Smooth muscle cell (in vitro differentiated cells): Measurements from ENCODE around the gene TNFRSF18. TPM values are rescaled to one million over a fixed set of nuclear protein-coding genes. Genes with fewer than 3 reads are reported as not detected.

Experiments
- DNase-seq: peaks from one replicate; lab custom pipeline; 2025; ENCODE audit not compliant: unreplicated experiment; lab: John Stamatoyannopoulos, UW
- H2AFZ ChIP-seq: fragments of 200-600 bp; sonication (generic); 2 replicates; pipeline ENCODE4 v1.6.0; 2016; ENCODE audit warnings: antibody characterized with exemption, low read depth, mild to moderate bottlenecking
- H3F3A ChIP-seq: fragments of 200-600 bp; sonication (generic); 2 replicates; pipeline ENCODE4 v1.6.0; 2017; ENCODE audit warnings: antibody characterized with exemption, low read depth
- H3K27ac ChIP-seq: fragments of 200-600 bp; sonication (generic); 2 replicates; pipeline ENCODE4 v1.5.1; 2016; ENCODE audit warnings: low read depth, mild to moderate bottlenecking
- H3K27me3 ChIP-seq: fragments of 200-600 bp; sonication (generic); 2 replicates; pipeline ENCODE4 v1.6.1; 2016; ENCODE audit warnings: low read depth, mild to moderate bottlenecking
- H3K36me3 ChIP-seq: fragments of 200-600 bp; sonication (generic); 2 replicates; pipeline ENCODE4 v1.5.1; 2016; ENCODE audit warnings: low read depth
- H3K4me1 ChIP-seq: fragments of 200-600 bp; sonication (generic); 2 replicates; pipeline ENCODE4 v1.5.1; 2016; ENCODE audit warnings: low read depth
- H3K4me2 ChIP-seq: fragments of 200-600 bp; sonication (generic); 2 replicates; pipeline ENCODE4 v1.6.0; 2016; ENCODE audit warnings: mild to moderate bottlenecking
- H3K4me3 ChIP-seq: fragments of 200-600 bp; sonication (generic); 2 replicates; pipeline ENCODE4 v1.5.1; 2016; ENCODE audit warnings: mild to moderate bottlenecking
- H3K79me2 ChIP-seq: fragments of 200-600 bp; sonication (generic); 2 replicates; pipeline ENCODE4 v1.6.0; 2016; ENCODE audit warnings: low read depth, mild to moderate bottlenecking
- H3K9ac ChIP-seq: fragments of 200-600 bp; sonication (generic); 2 replicates; pipeline ENCODE4 v1.6.0; 2016; ENCODE audit warnings: low read depth
- H3K9me3 ChIP-seq: fragments of 200-600 bp; sonication (generic); replicated peaks from 2 replicates; pipeline ENCODE4 v1.5.1; 2016; ENCODE audit warnings: low read depth
- H4K20me1 ChIP-seq: fragments of 200-600 bp; sonication (generic); 2 replicates; pipeline ENCODE4 v1.6.0; 2016; ENCODE audit warnings: low read depth
- WGBS: methylation state at CpG from one replicate; pipeline ENCODE4 v1.1.7; 2016; ENCODE audit warnings: low lambda C conversion rate; 5-methylcytosine and 5-hydroxymethylcytosine counted together
- polyA plus RNA-seq: library from polyadenylated mRNA; unstranded; fragments of >200 nt; fragmentation: Nextera tagmentation; extraction: Ambion mirVana; gene quantifications from 2 replicates; pipeline ENCODE4 v1.2.1, GENCODE V29; 2016
- total RNA-seq: library from RNA; depleted of rRNA; stranded (reverse); fragments of >200 nt; gene quantifications from 2 replicates; pipeline ENCODE4 v1.2.3, GENCODE V29; 2014
- TF ChIP-seq, protein P1 (sequence below): fragments of 200-600 bp; sonication (generic); IDR thresholded peaks from 2 replicates; pipeline ENCODE4 v1.5.1; 2017; ENCODE audit warnings: borderline replicate concordance, mild to moderate bottlenecking, antibody characterized with exemption; ENCODE audit not compliant: insufficient read depth, poor library complexity, severe bottlenecking

The TNFRSF18 gene
- total and polyA plus RNA-seq, 2 experiments from 2014 or later: 4.8 to 12.2 TPM

DNA sequence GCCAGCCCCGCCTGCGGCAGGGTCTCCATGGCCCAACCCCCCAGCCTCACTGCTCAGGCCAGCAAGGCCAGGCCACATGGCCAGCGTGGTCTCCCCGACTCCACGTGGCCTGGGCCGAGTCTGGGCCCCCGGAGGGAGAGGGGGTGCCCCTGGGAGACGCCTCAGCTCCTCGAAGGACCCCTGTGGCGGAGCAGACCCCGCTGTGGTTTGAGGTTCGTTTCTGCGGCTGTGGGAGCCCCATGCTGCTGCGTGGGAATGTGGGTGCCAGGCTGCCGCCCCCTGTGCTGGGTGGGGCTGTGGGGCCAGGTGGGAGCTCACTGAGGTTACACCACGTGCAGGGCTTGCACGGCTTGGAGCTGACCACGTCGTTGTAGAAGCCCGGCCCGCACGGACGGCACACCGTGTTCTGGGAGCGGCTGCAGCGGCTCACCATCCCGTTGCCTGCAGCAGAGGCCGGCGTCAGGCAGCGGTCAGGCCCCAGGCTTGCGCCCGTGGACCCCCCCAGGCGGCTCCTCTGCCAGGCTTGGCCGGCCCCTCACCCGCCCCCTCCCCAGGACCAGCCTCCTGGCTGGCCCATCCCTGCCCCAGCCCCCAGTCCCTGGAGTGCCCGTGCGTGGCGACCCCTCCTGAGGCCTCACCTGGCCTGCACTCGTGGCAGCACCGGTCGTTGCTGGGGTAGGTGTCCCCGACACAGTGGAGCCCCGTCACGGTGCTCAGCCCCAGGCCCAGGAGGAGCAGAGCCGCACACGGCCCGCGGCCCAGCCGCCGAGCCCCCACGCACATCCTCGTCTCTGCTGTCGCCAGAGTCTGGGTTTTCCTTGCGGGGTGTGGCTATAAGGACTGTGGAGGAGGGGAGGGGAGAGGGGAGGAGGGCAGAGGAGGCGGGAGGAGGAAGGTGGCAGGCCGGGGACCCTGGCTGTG lies 7.2 kb upstream of the TNFRSF18 start, which contains the start of gene TNFRSF4:
TSS of gene TNFRSF4 (minus strand) at position 809 of the 921 bp plus-strand sequence. CDS start at position 783, 26 bp downstream.
- Histone ChIP-seq H3K27me3 (no peaks in the 10 kb centered on the region), H4K20me1 (peaks cover 7% of the 10 kb centered on the region), H3F3A (no peaks in the 10 kb centered on the region), H3K9me3 (no peaks in the 10 kb centered on the region), H3K79me2 (no peaks in the 10 kb centered on the region), H3K27ac (no peak within 1 kb of the TSS), H3K36me3 (no peaks in the 10 kb centered on the region), H3K4me3 (no peak within 1 kb of the TSS), H3K4me1 (no peaks in the 10 kb centered on the region), H3K4me2 (no peak within 1 kb of the TSS), H3K9ac (no peak within 1 kb of the TSS), H2AFZ (no peak within 1 kb of the TSS)
- TF ChIP-seq, protein P1, sequence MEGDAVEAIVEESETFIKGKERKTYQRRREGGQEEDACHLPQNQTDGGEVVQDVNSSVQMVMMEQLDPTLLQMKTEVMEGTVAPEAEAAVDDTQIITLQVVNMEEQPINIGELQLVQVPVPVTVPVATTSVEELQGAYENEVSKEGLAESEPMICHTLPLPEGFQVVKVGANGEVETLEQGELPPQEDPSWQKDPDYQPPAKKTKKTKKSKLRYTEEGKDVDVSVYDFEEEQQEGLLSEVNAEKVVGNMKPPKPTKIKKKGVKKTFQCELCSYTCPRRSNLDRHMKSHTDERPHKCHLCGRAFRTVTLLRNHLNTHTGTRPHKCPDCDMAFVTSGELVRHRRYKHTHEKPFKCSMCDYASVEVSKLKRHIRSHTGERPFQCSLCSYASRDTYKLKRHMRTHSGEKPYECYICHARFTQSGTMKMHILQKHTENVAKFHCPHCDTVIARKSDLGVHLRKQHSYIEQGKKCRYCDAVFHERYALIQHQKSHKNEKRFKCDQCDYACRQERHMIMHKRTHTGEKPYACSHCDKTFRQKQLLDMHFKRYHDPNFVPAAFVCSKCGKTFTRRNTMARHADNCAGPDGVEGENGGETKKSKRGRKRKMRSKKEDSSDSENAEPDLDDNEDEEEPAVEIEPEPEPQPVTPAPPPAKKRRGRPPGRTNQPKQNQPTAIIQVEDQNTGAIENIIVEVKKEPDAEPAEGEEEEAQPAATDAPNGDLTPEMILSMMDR: no peak
- 89% methylated on average over 47 of the region's 56 CpGs for WGBS
- DNase-seq: no peak

GRCh38 chr1:1212780-1213344 lies 6.5 kb upstream of the TNFRSF18 start:
- TF ChIP-seq, protein P1: no peak

DNA sequence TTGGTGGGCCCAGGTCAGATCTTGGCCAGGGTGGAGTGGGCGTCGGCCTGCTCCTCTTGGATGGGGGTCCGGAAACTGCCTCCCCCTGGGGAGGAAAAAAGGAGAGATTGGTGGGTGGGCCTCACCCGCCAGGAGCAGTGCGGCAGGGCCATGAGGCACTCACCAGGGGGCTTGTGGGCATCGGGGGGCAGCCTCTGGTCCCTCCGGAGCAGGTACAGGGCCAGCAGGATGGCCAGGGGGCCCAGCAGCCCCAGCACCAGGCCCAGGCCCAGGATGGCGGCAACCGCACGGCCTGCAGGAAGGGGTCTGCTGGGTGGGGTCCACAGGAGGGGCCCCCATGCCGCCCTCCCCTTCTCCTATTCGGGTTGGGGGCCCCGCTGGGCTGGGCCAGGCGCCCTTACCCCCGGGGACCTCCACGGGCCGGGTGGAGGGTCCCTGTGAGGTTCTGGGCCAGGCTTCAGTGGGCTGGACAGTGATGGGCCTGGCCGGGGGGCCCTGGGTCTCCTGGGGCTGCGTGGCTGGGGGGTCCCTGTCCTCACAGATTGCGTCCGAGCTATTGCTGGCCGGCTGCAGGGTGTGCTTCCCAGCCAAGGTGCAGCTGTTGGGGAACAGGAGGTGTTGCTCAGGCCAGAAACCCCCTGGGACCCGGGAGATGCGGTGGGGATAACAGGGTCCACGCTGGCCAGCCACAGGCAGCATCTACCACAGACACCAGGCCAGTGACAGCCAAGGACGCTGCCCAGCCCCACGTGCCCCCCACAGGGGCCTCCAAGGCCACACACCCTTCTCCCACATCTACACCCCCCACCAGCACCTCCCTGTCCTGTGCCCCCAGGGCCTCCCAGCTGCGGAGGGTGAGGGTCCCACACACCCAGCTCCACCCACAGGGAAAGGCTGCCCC lies 5.4 kb upstream of the TNFRSF18 start:
- WGBS: 87% methylated on average over 22 of the region's 28 CpGs
- no peak overlapping the region for H3K27ac ChIP-seq

More at GRCh38 chr1:1212780-1213344, 6.5 kb upstream of the TNFRSF18 start:
- no peaks in the 10 kb centered on the region for H3K36me3 ChIP-seq
- WGBS: 92% methylated on average over 23 of the region's 24 CpGs
- H3K4me1 ChIP-seq: no peaks in the 10 kb centered on the region
- no peaks in the 10 kb centered on the region for H3K79me2 ChIP-seq
- H4K20me1 ChIP-seq: no peaks in the 10 kb centered on the region
- no peak for DNase-seq
- no peaks in the 10 kb centered on the region for H3K27me3 ChIP-seq
- H3K4me3 ChIP-seq: no peak overlapping the region
- no peaks in the 10 kb centered on the region for H3F3A ChIP-seq
- H3K27ac ChIP-seq: no peak overlapping the region
- H3K9me3 ChIP-seq: no peaks in the 10 kb centered on the region
- H3K9ac ChIP-seq: no peak overlapping the region
- H2AFZ ChIP-seq: no peak overlapping the region
- no peak overlapping the region for H3K4me2 ChIP-seq

More for the DNA sequence above, 5.4 kb upstream of the TNFRSF18 start:
- Histone ChIP-seq H3K4me2 (no peak overlapping the region), H3K4me1 (no peaks in the 10 kb centered on the region), H3K9me3 (no peaks in the 10 kb centered on the region), H4K20me1 (no peaks in the 10 kb centered on the region), H2AFZ (no peak overlapping the region), H3F3A (no peaks in the 10 kb centered on the region), H3K27me3 (no peaks in the 10 kb centered on the region), H3K36me3 (no peaks in the 10 kb centered on the region), H3K9ac (no peak overlapping the region), H3K4me3 (no peak overlapping the region), H3K79me2 (no peaks in the 10 kb centered on the region)
- no peak for DNase-seq
- TF ChIP-seq, protein P1: no peak
